ENCODE data around the gene TNRC18.

GRCh38 chr7:5377816-5378215, 45.8 kb downstream of the TNRC18 start:
- TF ChIP-seq EZH2 (IDR thresholded peaks at IDR 0.05; ENCODE audit: insufficient read depth, poor library complexity, severe bottlenecking) (no peak), EZH2phosphoT487 (IDR thresholded peaks at IDR 0.05; ENCODE audit: insufficient read depth, low read depth) (no peak)

Measured in GM23248 (cell line).